OCI-LY7 (cell line): ENCODE measurements around the gene RNF11. TPM values are rescaled to one million over a fixed set of nuclear protein-coding genes. Genes with fewer than 3 reads are reported as not detected.

Source experiments
- BruUV-seq: library from RNA; stranded (reverse); fragments of 400-500 nt; replicated peaks from 2 replicates; lab custom pipeline; 2021; lab: Mats Ljungman, UMichigan
- CTCF ChIA-PET: fragments of 300-600 bp; sonication (Branson Sonifier 250); formaldehyde crosslinking; loops from one replicate; lab custom pipeline; 2022; ENCODE audit warnings: antibody characterized with exemption; ENCODE audit not compliant: unreplicated experiment; lab: Charles Lee
- POLR2A ChIA-PET: fragments of 300-600 bp; sonication (Branson Sonifier 250); formaldehyde crosslinking; loops from one replicate; lab custom pipeline; 2022; ENCODE audit warnings: antibody characterized with exemption; lab: Charles Lee
- DNase-seq: peaks from one replicate; pipeline ENCODE4 v3.0.0-alpha.2; 2015; ENCODE audit warnings: low spot score
- H2AFZ ChIP-seq: fragments of 200-600 bp; sonication (generic), shearing (Covaris generic); 2 replicates; pipeline ENCODE4 v1.6.1; 2014; ENCODE audit warnings: mild to moderate bottlenecking, antibody characterized with exemption, low read length, moderate library complexity
- H3K27ac ChIP-seq: fragments of 200-600 bp; sonication (generic); 2 replicates; pipeline ENCODE4 v1.5.1; 2014; ENCODE audit warnings: mixed run types, low read depth, mild to moderate bottlenecking, moderate library complexity, low read length, inconsistent platforms; ENCODE audit not compliant: poor library complexity, severe bottlenecking
- H3K36me3 ChIP-seq: fragments of 200-600 bp; sonication (generic); 2 replicates; pipeline ENCODE4 v1.6.1; 2014; ENCODE audit warnings: mild to moderate bottlenecking, antibody characterized with exemption, low read length, moderate library complexity, mixed read lengths; ENCODE audit not compliant: insufficient read depth
- H3K4me1 ChIP-seq: fragments of 200-600 bp; sonication (generic); 2 replicates; pipeline ENCODE4 v1.5.1; 2014; ENCODE audit warnings: mild to moderate bottlenecking, low read length; ENCODE audit not compliant: insufficient read depth, poor library complexity, severe bottlenecking
- H3K4me2 ChIP-seq: fragments of 200-600 bp; sonication (generic); 2 replicates; pipeline ENCODE4 v1.6.1; 2014; ENCODE audit warnings: mild to moderate bottlenecking, low read length
- H3K4me3 ChIP-seq: fragments of 200-600 bp; sonication (generic); 2 replicates; pipeline ENCODE4 v1.5.1; 2014; ENCODE audit warnings: mild to moderate bottlenecking, low read depth, low read length; ENCODE audit not compliant: poor library complexity, severe bottlenecking
- H3K79me2 ChIP-seq: fragments of 200-600 bp; sonication (generic); 2 replicates; pipeline ENCODE4 v1.6.1; 2016; ENCODE audit warnings: low read depth, mild to moderate bottlenecking, low read length, moderate library complexity, mixed read lengths; ENCODE audit not compliant: insufficient read depth
- H3K9me2 ChIP-seq: fragments of 200-600 bp; sonication (generic); 2 replicates; pipeline ENCODE4 v1.6.1; 2016; ENCODE audit warnings: mild to moderate bottlenecking, low read length, mixed read lengths; ENCODE audit not compliant: insufficient read depth
- H3K9me3 ChIP-seq: fragments of 200-600 bp; sonication (generic); 2 replicates; pipeline ENCODE4 v1.6.1; 2014; ENCODE audit warnings: mild to moderate bottlenecking, mixed run types, low read length, mixed read lengths
- H4K20me1 ChIP-seq: fragments of 200-600 bp; sonication (generic); 2 replicates; pipeline ENCODE4 v1.6.1; 2014; ENCODE audit warnings: mild to moderate bottlenecking, antibody characterized with exemption, low read length, moderate library complexity, mixed read lengths; ENCODE audit not compliant: insufficient read depth
- CTCF ChIP-seq: fragments of 200-600 bp; sonication (generic); conservative IDR thresholded peaks from 2 replicates; pipeline ENCODE4 v1.5.1; 2014; ENCODE audit warnings: mild to moderate bottlenecking, antibody characterized with exemption, low read length, moderate library complexity, mixed read lengths
- EZH2phosphoT487 ChIP-seq: fragments of 200-600 bp; sonication (generic); IDR thresholded peaks from 2 replicates; pipeline ENCODE4 v1.6.1; 2018; ENCODE audit warnings: low read depth, borderline replicate concordance, mild to moderate bottlenecking, mixed run types, antibody characterized with exemption, low read length, moderate library complexity, mixed read lengths
- intact Hi-C: fragments of 100-400 bp; cut with micrococcal nuclease; formaldehyde crosslinking; loops from one replicate; pipeline ENCODE4 v1.10.0; 2022; ENCODE audit not compliant: unreplicated experiment
- total RNA-seq, 2 experiments: library from RNA; depleted of rRNA in 1 of 2; stranded (reverse); fragments of >200 nt in 1 of 2; shearing (Covaris generic) in 1 of 2; gene quantifications; 2 replicates each; pipeline ENCODE4 v1.2.3, GENCODE V29; 2014 to 2022

The RNF11 gene
- total RNA-seq, 2 experiments from 2014 or later, result 1.5 to 4.8 TPM

GRCh38 chr1:51272916-51273315 lies 36.8 kb downstream of the RNF11 start:
- ChIA-PET CTCF (no interaction called here), POLR2A (no interaction called here)
- no peaks in the 10 kb centered on the region for H4K20me1 ChIP-seq
- no peak overlapping the region for H3K4me3 ChIP-seq
- H3K9me2 ChIP-seq, result no peaks in the 10 kb centered on the region
- no peak overlapping the region for H2AFZ ChIP-seq
- intact Hi-C loops, result no loop called here
- no peak overlapping the region for H3K27ac ChIP-seq
- TF ChIP-seq CTCF (no peak), EZH2phosphoT487 (no peak)
- H3K79me2 ChIP-seq, result no peaks in the 10 kb centered on the region
- no TSS peak for BruUV-seq
- H3K4me2 ChIP-seq, result no peak overlapping the region
- H3K9me3 ChIP-seq, result no peaks in the 10 kb centered on the region
- H3K36me3 ChIP-seq, result no peaks in the 10 kb centered on the region
- no peaks in the 10 kb centered on the region for H3K4me1 ChIP-seq
- DNase-seq, result no peak

- H3K9me2 ChIP-seq, result no peaks in the 10 kb centered on the region
- H3K79me2 ChIP-seq, result no peaks in the 10 kb centered on the region
- no peaks in the 10 kb centered on the region for H3K9me3 ChIP-seq
- no peaks in the 10 kb centered on the region for H3K4me1 ChIP-seq
- no peaks in the 10 kb centered on the region for H4K20me1 ChIP-seq
- BruUV-seq, result no TSS peak
- H3K4me2 ChIP-seq, result no peak overlapping the region
- POLR2A ChIA-PET, result no interaction called here
- H3K4me3 ChIP-seq, result no peak overlapping the region
- TF ChIP-seq CTCF (no peak), EZH2phosphoT487 (no peak)
- intact Hi-C loops, result no loop called here
- CTCF ChIA-PET, result no interaction called here
- H3K36me3 ChIP-seq, result no peaks in the 10 kb centered on the region
- H2AFZ ChIP-seq, result no peak overlapping the region
- DNase-seq, result no peak
- H3K27ac ChIP-seq, result no peak overlapping the region
These were observed 38.6 kb downstream of the RNF11 start for GRCh38 chr1:51274676-51275075.

GRCh38 chr1:51276286-51276685 lies 40.2 kb downstream of the RNF11 start:
- H2AFZ ChIP-seq, result no peak overlapping the region
- H3K4me3 ChIP-seq, result no peak overlapping the region
- ChIA-PET POLR2A (no interaction called here), CTCF (no interaction called here)
- H3K4me1 ChIP-seq, result no peaks in the 10 kb centered on the region
- H3K79me2 ChIP-seq, result no peaks in the 10 kb centered on the region
- BruUV-seq, result no TSS peak
- no peaks in the 10 kb centered on the region for H4K20me1 ChIP-seq
- H3K4me2 ChIP-seq, result no peak overlapping the region
- H3K9me3 ChIP-seq, result no peaks in the 10 kb centered on the region
- H3K36me3 ChIP-seq, result no peaks in the 10 kb centered on the region
- TF ChIP-seq EZH2phosphoT487, result no peak
- TF ChIP-seq CTCF, result no peak
- DNase-seq, result no peak
- H3K9me2 ChIP-seq, result no peaks in the 10 kb centered on the region
- intact Hi-C loops, result no loop called here
- no peak overlapping the region for H3K27ac ChIP-seq
